Adrenal gland (tissue), 12 donors: Measurements from ENCODE around the gene SYNPO2. TPM values are rescaled to one million over a fixed set of nuclear protein-coding genes. Genes with fewer than 3 reads are reported as not detected.
"Not testable (repeated sequence)": the region's sequence is repeated elsewhere in the genome, so short reads cannot be mapped to it uniquely, and the experiment has no call there.

Source experiments
- DNase-seq, 7 donors: peaks; one replicate each; pipeline ENCODE4 v3.0.0-alpha.2; 2019 to 2020
- H3K27ac ChIP-seq, 5 donors: fragments of 200-600 bp; sonication (generic) in 4 of 5; 1 replicate in 3 of 5; 2 replicates in 2 of 5; pipeline versions ENCODE4 v1.5.1 to v1.8.0; 2016 to 2020; ENCODE audit warnings: mild to moderate bottlenecking in 1 of 5
- H3K27me3 ChIP-seq: fragments of 200-600 bp; 2 replicates; pipeline ENCODE4 v1.8.0; 2021
- H3K36me3 ChIP-seq, 2 donors: fragments of 200-600 bp; replicated peaks in 1 of 2; 1 replicate in 1 of 2; 2 replicates in 1 of 2; pipeline versions ENCODE4 v1.5.1 to v1.8.0; 2018 to 2022
- H3K4me1 ChIP-seq, 2 donors: fragments of 200-600 bp; replicated peaks in 1 of 2; 1 replicate in 1 of 2; 2 replicates in 1 of 2; pipeline versions ENCODE4 v1.5.1 to v1.8.0; 2018 to 2021
- H3K4me3 ChIP-seq, 4 donors: fragments of 200-600 bp; sonication (generic) in 3 of 4; one replicate each; pipeline ENCODE4 v1.5.1; 2016 to 2018
- H3K9me3 ChIP-seq, 3 donors: fragments of 200-600 bp; sonication (generic) in 1 of 3; replicated peaks in 1 of 3; 1 replicate in 2 of 3; 2 replicates in 1 of 3; pipeline versions ENCODE4 v1.5.1 to v1.8.0; 2016 to 2021
- CTCF ChIP-seq, 6 experiments: fragments of 450-650 bp in 4 of 6; fragments of 200-600 bp in 2 of 6; sonication (generic) in 1 of 6; IDR thresholded peaks; 1 replicate in 5 of 6; 2 replicates in 1 of 6; pipeline versions ENCODE4 v1.5.1 to v1.8.0; 2016 to 2021; ENCODE audit warnings: antibody characterized with exemption in 6 of 6, mild to moderate bottlenecking in 2 of 6, moderate library complexity in 1 of 6
- POLR2A ChIP-seq, 2 donors: fragments of 450-650 bp; IDR thresholded peaks; one replicate each; pipeline ENCODE4 v1.6.1; 2017; ENCODE audit warnings: antibody characterized with exemption in 2 of 2, mild to moderate bottlenecking in 2 of 2, moderate library complexity in 1 of 2
- WGBS, 4 donors: extraction: QIAGEN DNeasy Blood & Tissue Kit in 2 of 4; methylation state at CpG; one replicate each; pipeline versions ENCODE4 v1.1.5 to v1.1.7; 2013 to 2017; 5-methylcytosine and 5-hydroxymethylcytosine counted together
- intact Hi-C, 2 donors: fragments of 100-400 bp; cut with DNase I; formaldehyde crosslinking; loops; one replicate each; pipeline versions ENCODE4 v1.14.1 to v1.15.0; 2022 to 2023
- polyA plus RNA-seq, 3 donors: library from polyadenylated mRNA; stranded (reverse); fragments of 200-250 nt in 2 of 3; fragments of 350-450 nt in 1 of 3; fragmentation: Illumina TruSeq in 1 of 3; extraction: RNeasy Lipid Tissue Mini Kit (QIAGEN cat#74804) in 1 of 3; gene quantifications; one replicate each; pipeline ENCODE4 v1.2.3, GENCODE V29; 2013 to 2014
- total RNA-seq, 9 donors: library from RNA; depleted of rRNA in 4 of 9; stranded (reverse); fragments of >200 nt in 4 of 9; fragments of 120-200 nt in 1 of 9; fragmentation: NEBNext Ultra II Directional in 1 of 9; extraction: Animal tissue kit (Norgen Biotek cat#: 25700) in 1 of 9; gene quantifications; one replicate each; pipeline versions ENCODE4 v1.1.0 to v1.2.4, GENCODE V29; 2013 to 2023
- donor health status: healthy with polysubstance abuse.
- donor health status: Bipolar disorder and iron deficiency.
- donor health status: DM: yes; HTN: yes; CAD: no.
- donor health status: DM: no; HTN: no; CAD: no.
- donor health status: DM: no; HTN: no; CAD: no.
- donor health status: DM: yes; HTN: yes; CAD: no.

The SYNPO2 gene
- total and polyA plus RNA-seq, 12 donors, result 4.5 to 49.0 (median 18.4) TPM

- TF ChIP-seq CTCF (IDR thresholded peaks at IDR 0.05) (no peak), POLR2A (IDR thresholded peaks at IDR 0.05) (no peak)
- no peak for DNase-seq
- WGBS, 4 donors, result 71 to 81% (median 79%) methylated on average over 2 of the region's 2 CpGs
- no peaks in the 10 kb centered on the region for H3K4me1 ChIP-seq
- H3K9me3 ChIP-seq, result no peaks in the 10 kb centered on the region
- no peaks in the 10 kb centered on the region for H3K36me3 ChIP-seq
- intact Hi-C loops, result no loop called here
- no peak overlapping the region for H3K4me3 ChIP-seq
- no peak overlapping the region for H3K27ac ChIP-seq
- no peaks in the 10 kb centered on the region for H3K27me3 ChIP-seq
Measured at GRCh38 chr4:119053245-119053644, 164.6 kb downstream of the SYNPO2 start.

- WGBS, 4 donors, result 80 to 92% (median 90%) methylated on average over 7 to 10 of the region's 10 CpGs
- no peaks in the 10 kb centered on the region for H3K4me1 ChIP-seq
Measured at GRCh38 chr4:119053997-119054396, 165.3 kb downstream of the SYNPO2 start.

GRCh38 chr4:119057417-119057816 is 168.8 kb downstream of the SYNPO2 start:
- intact Hi-C loops, result no loop called here
- Histone ChIP-seq H3K9me3 (no peaks in the 10 kb centered on the region), H3K36me3 (no peaks in the 10 kb centered on the region), H3K4me1 (no peaks in the 10 kb centered on the region), H3K27ac (no peak overlapping the region), H3K4me3 (no peak overlapping the region), H3K27me3 (no peaks in the 10 kb centered on the region)
- 78 to 91% (median 86%) methylated on average over 3 of the region's 3 CpGs for WGBS, 4 donors
- no peak for DNase-seq
- TF ChIP-seq POLR2A (IDR thresholded peaks at IDR 0.05) (no peak), CTCF (IDR thresholded peaks at IDR 0.05) (no peak)

More at GRCh38 chr4:119053997-119054396, 165.3 kb downstream of the SYNPO2 start:
- Histone ChIP-seq H3K27me3 (no peaks in the 10 kb centered on the region), H3K9me3 (no peaks in the 10 kb centered on the region), H3K36me3 (no peaks in the 10 kb centered on the region), H3K4me3 (no peak overlapping the region), H3K27ac (no peak overlapping the region)
- no peak for TF ChIP-seq POLR2A (IDR thresholded peaks at IDR 0.05)
- intact Hi-C loops, result no loop called here
- DNase-seq, result no peak

- H3K27ac ChIP-seq, result no peak overlapping the region
- no peaks in the 10 kb centered on the region for H3K9me3 ChIP-seq
- no peaks in the 10 kb centered on the region for H3K4me1 ChIP-seq
- H3K36me3 ChIP-seq, result no peaks in the 10 kb centered on the region
- no peak for DNase-seq
- no peak overlapping the region for H3K4me3 ChIP-seq
- H3K27me3 ChIP-seq, result no peaks in the 10 kb centered on the region
- TF ChIP-seq CTCF (IDR thresholded peaks at IDR 0.05), result no peak
- no peak for TF ChIP-seq POLR2A (IDR thresholded peaks at IDR 0.05)
- intact Hi-C loops, result no loop called here
- 46 to 54% (median 49%) methylated on average over 3 of the region's 3 CpGs for WGBS, 4 donors
Measured at GRCh38 chr4:119059221-119059620, 170.6 kb downstream of the SYNPO2 start.

- H3K27ac ChIP-seq, H3K27me3 ChIP-seq, DNase-seq, H3K4me1 ChIP-seq, intact Hi-C loops, H3K9me3 ChIP-seq, H3K4me3 ChIP-seq, H3K36me3 ChIP-seq: not testable (repeated sequence)
- 45 to 59% (median 58%) methylated on average over 4 to 12 of the region's 12 CpGs; no CpG with 5 or more reads in 1 of the 4 donors for WGBS, 4 donors
Measured at GRCh38 chr4:119067125-119067524, 178.5 kb downstream of the SYNPO2 start.

GRCh38 chr4:119067670-119068360 is 179.2 kb downstream of the SYNPO2 start:
- H3K27me3 ChIP-seq, H3K27ac ChIP-seq, H3K4me3 ChIP-seq, intact Hi-C loops, H3K4me1 ChIP-seq, DNase-seq, H3K9me3 ChIP-seq, H3K36me3 ChIP-seq: not testable (repeated sequence)
- WGBS, 4 donors, result 65 to 88% (median 76%) methylated on average over 14 to 17 of the region's 17 CpGs
